ENCODE measurements around the gene TRAM2.

DNA sequence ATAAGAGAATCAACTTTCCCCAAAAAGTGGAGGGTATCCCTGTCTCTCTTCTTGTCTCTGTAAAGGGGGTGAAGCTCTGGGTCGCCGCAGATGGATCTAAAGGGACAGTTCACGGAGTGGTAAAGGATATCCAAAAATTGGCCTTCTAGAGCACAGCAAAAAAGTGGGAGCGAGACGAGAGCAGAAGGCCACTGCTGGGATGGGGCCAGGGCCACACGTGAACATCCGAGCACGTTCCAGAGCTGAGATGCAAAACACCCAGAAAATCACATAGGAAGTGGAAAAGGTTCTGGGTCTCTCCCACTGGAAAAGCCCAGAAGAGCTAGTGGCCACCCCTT lies 837 bp downstream of the TRAM2 start:
- TF ChIP-seq CTCF (IDR thresholded peaks at IDR 0.05 in 2 of 3, conservative IDR thresholded peaks at IDR 0.05 in 1 of 3; ENCODE audit: control insufficient read depth in 2 of 3, extremely low read depth in 1 of 3, insufficient read depth in 1 of 3, low read depth in 3 of 3, low read length in 3 of 3) (no peak), JUNB (IDR thresholded peaks at IDR 0.05) (no peak), MAX (IDR thresholded peaks at IDR 0.05; ENCODE audit: low read depth, low read length) (no peak), ZNF274 (IDR thresholded peaks at IDR 0.05; ENCODE audit: insufficient read depth, insufficient read length) (no peak)
